Measurements from ENCODE around the gene MYT1. TPM values are rescaled to one million over a fixed set of nuclear protein-coding genes. Genes with fewer than 3 reads are reported as not detected.

Gene MYT1
- total and polyA plus RNA-seq, 2 of the 8 experiments (the other 6 are each of a cell fraction or from before 2014, with no cell fraction given) = 0.63 to 2.0 TPM

GRCh38 chr20:64231621-64232550, 67.6 kb downstream of the MYT1 start (continued):
- TF ChIP-seq CHD7 (IDR thresholded peaks at IDR 0.05; ENCODE audit: insufficient replicate concordance, low read length) (no peak), SUZ12 (IDR thresholded peaks at IDR 0.05; ENCODE audit: low read length) (no peak), NRF1 (IDR thresholded peaks at IDR 0.05; ENCODE audit: low read depth, low read length) (no peak), SIRT6 (IDR thresholded peaks at IDR 0.05; ENCODE audit: low read length) (no peak), HDAC2 (IDR thresholded peaks at IDR 0.05; ENCODE audit: borderline replicate concordance in 1 of 2, low read depth in 2 of 2, low read length in 2 of 2) (no peak), CBX8 (IDR thresholded peaks at IDR 0.05; ENCODE audit: borderline replicate concordance, low read depth, low read length) (no peak), BACH1 (IDR thresholded peaks at IDR 0.05; ENCODE audit: low read length) (no peak), TEAD4 (IDR thresholded peaks at IDR 0.05; ENCODE audit: low read depth, low read length) (no peak), JUN (IDR thresholded peaks at IDR 0.05; ENCODE audit: low read depth, low read length) (no peak)

Data from H1 (cell line).